ENCODE measurements around the gene C17orf67. TPM values are rescaled to one million over a fixed set of nuclear protein-coding genes. Genes with fewer than 3 reads are reported as not detected.

C17orf67 gene
- total and polyA plus RNA-seq, 2 of the 13 experiments (the other 11 are each of a cell fraction or from before 2014, with no cell fraction given), result 0.41 to 0.86 TPM

- Histone ChIP-seq H3K9ac (ENCODE audit: insufficient read depth, low read depth, low read length) (no peak overlapping the region), H2AFZ (ENCODE audit: low read length) (no peak overlapping the region), H3K27me3 (ENCODE audit: control insufficient read depth in 1 of 2, insufficient read depth in 2 of 2, low read length in 2 of 2) (peaks cover 0 to 4% of the 10 kb centered on the region in 2 experiments; a peak in 2 of 5 replicates), H3K4me3 (replicated peaks in 1 of 3; ENCODE audit: insufficient read depth in 1 of 3, low read depth in 2 of 3, low read length in 3 of 3) (no peak overlapping the region), H4K20me1 (ENCODE audit: insufficient read depth, low read length) (no peaks in the 10 kb centered on the region), H3K9me3 (ENCODE audit: low read length) (no peaks in the 10 kb centered on the region), H3K4me2 (ENCODE audit: low read depth, low read length) (no peak overlapping the region), H3K4me1 (ENCODE audit: insufficient read depth, low read length) (peaks cover 31% of the 10 kb centered on the region), H3K36me3 (replicated peaks in 1 of 2; ENCODE audit: control insufficient read depth in 1 of 2, insufficient read depth in 2 of 2, low read length in 2 of 2) (no peaks in the 10 kb centered on the region), H3K27ac (ENCODE audit: extremely low read length, insufficient read depth, low read length) (no peak overlapping the region), H3K79me2 (ENCODE audit: insufficient read depth, low read length) (no peaks in the 10 kb centered on the region)
- TF ChIP-seq GFI1 (CRISPR knock-in tag; IDR thresholded peaks at IDR 0.05; ENCODE audit: borderline replicate concordance) (no peak), ZMAT3 (CRISPR knock-in tag; conservative IDR thresholded peaks at IDR 0.05) (no peak), KLF16 (CRISPR knock-in tag; IDR thresholded peaks at IDR 0.05) (no peak), NFE2L2 (IDR thresholded peaks at IDR 0.05; ENCODE audit: low read length) (no peak), DZIP1 (CRISPR knock-in tag; IDR thresholded peaks at IDR 0.05) (no peak), CBX5 (CRISPR knock-in tag; IDR thresholded peaks at IDR 0.05; ENCODE audit: borderline replicate concordance) (no peak), ZGPAT (CRISPR knock-in tag; IDR thresholded peaks at IDR 0.05) (no peak), ZNF761 (CRISPR knock-in tag; conservative IDR thresholded peaks at IDR 0.05) (no peak), GTF2F1 (IDR thresholded peaks at IDR 0.05; ENCODE audit: low read length) (no peak), PAF1 (CRISPR knock-in tag; IDR thresholded peaks at IDR 0.05) (no peak), TFE3 (CRISPR knock-in tag; IDR thresholded peaks at IDR 0.05) (no peak), ASH2L (IDR thresholded peaks at IDR 0.05; ENCODE audit: insufficient read length, low read depth, low read length) (no peak), SAP130 (CRISPR knock-in tag; IDR thresholded peaks at IDR 0.05; ENCODE audit: low read depth) (no peak), ZFP82 (CRISPR knock-in tag; IDR thresholded peaks at IDR 0.05; ENCODE audit: borderline replicate concordance) (no peak), SOX13 (IDR thresholded peaks at IDR 0.05) (no peak), SOX13 (CRISPR knock-in tag; conservative IDR thresholded peaks at IDR 0.05 in 1 of 2, IDR thresholded peaks at IDR 0.05 in 1 of 2) (no peak), ZNF558 (CRISPR knock-in tag; IDR thresholded peaks at IDR 0.05; ENCODE audit: borderline replicate concordance) (no peak), ELF3 (CRISPR knock-in tag; IDR thresholded peaks at IDR 0.05) (no peak)
- DNase-seq (ENCODE audit: low spot score) (no peak), FAIRE-seq (no peak), ATAC-seq (no peak)
- intact Hi-C loops (cut with micrococcal nuclease; ENCODE audit: unreplicated experiment) (no loop called here), in situ Hi-C loops (cut with HindIII; ENCODE audit: extremely low pct_ligation_motif_present, low pct_unique_long_range_greater_than_20kb) (no loop called here)
- ChIA-PET POLR2A (no interaction called here), CTCF (ENCODE audit: low intra/inter-chr PET ratio, low total read pairs) (no interaction called here)
- 46% methylated on average over 2 of the region's 2 CpGs for WGBS (ENCODE audit: low lambda C conversion rate)
- no TSS peak for BruUV-seq (replicated peaks)
Observed at GRCh38 chr17:56823848-56824247, 9.9 kb downstream of the C17orf67 start.
